22Rv1 (cell line): ENCODE measurements around the gene GNAI1.

Experiments used
- CTCF ChIP-seq: fragments of 450-650 bp; IDR thresholded peaks from 2 replicates; pipeline ENCODE4 v1.5.1; 2017; ENCODE audit warnings: mild to moderate bottlenecking
- ZFX ChIP-seq: fragments of 450-650 bp; IDR thresholded peaks from 2 replicates; pipeline ENCODE4 v1.6.1; 2017; ENCODE audit warnings: antibody characterized with exemption, borderline replicate concordance

DNA sequence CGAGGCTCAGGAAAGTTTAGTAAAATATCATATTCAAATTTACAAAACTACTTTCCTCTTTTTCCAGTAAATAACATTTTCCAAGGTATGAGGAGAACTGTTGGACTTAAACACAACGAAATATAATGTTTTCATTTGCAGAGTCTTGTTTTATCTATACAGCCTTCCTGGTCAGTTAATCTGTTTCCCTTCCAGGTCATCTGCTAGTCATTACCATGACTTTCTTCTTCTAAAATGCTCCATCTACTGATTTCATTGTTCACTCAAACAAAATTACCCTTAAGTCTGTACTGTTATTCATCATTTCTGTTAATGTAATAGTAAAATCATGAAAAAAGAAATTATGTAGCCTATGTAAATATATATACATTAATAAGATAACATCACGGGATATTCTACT is 69.8 kb downstream of the GNAI1 start:
- TF ChIP-seq CTCF = no peak
- TF ChIP-seq ZFX = no peak
